Activated T-cell treated with anti-CD3 and anti-CD28 coated beads, Interleukin-2, amount 50 U/mL, for 24 hours (primary cell): ENCODE measurements around the gene CDH16.

ENCODE experiments used
- DNase-seq: peaks from one replicate; pipeline ENCODE4 v3.0.0-alpha.2; 2020
- H3K27ac Mint-ChIP-seq: 2 replicates; pipeline ENCODE4 v1.8.0; 2020; ENCODE audit warnings: mild to moderate bottlenecking, mixed read lengths
- H3K27me3 Mint-ChIP-seq: 2 replicates; pipeline ENCODE4 v1.8.0; 2020; ENCODE audit warnings: mixed read lengths
- H3K36me3 Mint-ChIP-seq: 2 replicates; pipeline ENCODE4 v1.8.0; 2020; ENCODE audit warnings: low read depth, mixed read lengths
- H3K4me1 Mint-ChIP-seq: 2 replicates; pipeline ENCODE4 v1.8.0; 2020; ENCODE audit warnings: low read depth, mixed read lengths
- H3K4me3 Mint-ChIP-seq: 2 replicates; pipeline ENCODE4 v1.8.0; 2020; ENCODE audit warnings: mild to moderate bottlenecking, moderate library complexity, mixed read lengths
- H3K9me3 Mint-ChIP-seq: 2 replicates; pipeline ENCODE4 v1.8.0; 2020; ENCODE audit warnings: mixed read lengths

The CDH16 gene

DNA sequence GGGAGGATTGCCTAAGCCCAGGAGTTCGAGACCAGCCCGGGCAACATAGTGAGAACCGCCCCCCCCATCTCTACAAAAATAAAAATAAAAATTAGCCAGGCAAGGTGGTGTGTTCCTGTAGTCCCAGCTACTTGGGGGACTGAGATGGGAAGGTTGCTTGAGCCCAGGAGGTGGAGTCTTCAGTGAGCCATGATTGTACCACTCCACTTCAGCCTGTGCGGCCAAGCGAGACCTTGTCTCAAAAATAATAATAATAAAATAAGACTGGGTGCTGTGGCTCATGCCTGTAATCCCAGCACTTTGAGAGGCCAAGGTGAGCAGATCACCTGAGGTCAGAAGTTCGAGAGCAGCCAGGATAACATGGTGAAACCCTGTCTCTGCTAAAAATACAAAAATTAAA, 26.9 kb downstream of the CDH16 start:
- Mint-ChIP-seq H3K27me3 (no peaks in the 10 kb centered on the region), H3K9me3 (no peaks in the 10 kb centered on the region), H3K4me3 (no peak overlapping the region), H3K27ac (no peak overlapping the region), H3K36me3 (peaks cover 66% of the 10 kb centered on the region), H3K4me1 (peaks cover 31% of the 10 kb centered on the region)
- no peak for DNase-seq

DNA sequence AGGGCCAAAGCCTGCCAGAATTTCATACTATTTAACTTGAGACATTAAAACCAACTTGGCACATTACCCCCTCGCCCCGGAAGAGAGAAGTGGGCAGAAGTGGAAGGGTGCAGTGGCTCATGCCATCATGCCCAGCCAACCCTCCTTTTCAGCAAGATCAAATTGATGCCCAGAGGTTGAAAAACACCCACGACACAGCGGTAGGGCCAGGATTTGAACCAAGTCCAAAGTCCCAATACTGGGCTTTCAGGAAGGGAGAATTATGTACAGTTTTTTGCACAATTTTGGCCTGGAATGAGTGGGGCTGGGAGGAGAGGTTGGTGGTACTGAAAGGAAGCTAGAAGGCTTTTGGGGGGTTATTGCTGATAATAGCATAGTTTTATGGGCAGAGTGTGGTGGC, 27.3 kb downstream of the CDH16 start:
- no peaks in the 10 kb centered on the region for H3K9me3 Mint-ChIP-seq
- peaks cover 70% of the 10 kb centered on the region for H3K36me3 Mint-ChIP-seq
- peak overlapping the region; percentile 40 for H3K27ac Mint-ChIP-seq
- DNase-seq: no peak
- H3K27me3 Mint-ChIP-seq: no peaks in the 10 kb centered on the region
- no peak overlapping the region for H3K4me3 Mint-ChIP-seq
- H3K4me1 Mint-ChIP-seq: peaks cover 35% of the 10 kb centered on the region

DNA sequence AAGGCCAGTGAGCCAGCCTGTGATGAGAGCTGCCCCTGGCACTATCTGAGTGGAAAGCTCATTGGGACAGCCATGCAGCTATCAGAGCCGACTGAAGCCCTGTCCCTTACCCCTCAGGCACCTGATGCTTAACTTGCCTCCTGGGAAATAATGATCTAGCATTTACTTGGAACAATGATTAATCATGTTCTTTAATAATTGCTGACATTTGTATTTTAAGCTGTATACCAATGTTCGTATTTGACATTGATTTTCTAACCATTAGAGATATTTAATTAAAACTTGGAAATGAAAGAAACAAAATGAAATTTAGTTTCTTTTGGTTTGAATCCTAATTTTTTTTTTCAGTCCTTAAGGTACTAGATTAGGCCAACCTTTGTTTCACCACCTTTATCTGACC, 27.9 kb downstream of the CDH16 start:
- no peaks in the 10 kb centered on the region for H3K9me3 Mint-ChIP-seq
- no peak overlapping the region for H3K4me3 Mint-ChIP-seq
- peaks cover 72% of the 10 kb centered on the region for H3K36me3 Mint-ChIP-seq
- H3K4me1 Mint-ChIP-seq: peaks cover 40% of the 10 kb centered on the region
- H3K27ac Mint-ChIP-seq: peak overlapping the region; percentile 40
- no peak for DNase-seq
- no peaks in the 10 kb centered on the region for H3K27me3 Mint-ChIP-seq

DNA sequence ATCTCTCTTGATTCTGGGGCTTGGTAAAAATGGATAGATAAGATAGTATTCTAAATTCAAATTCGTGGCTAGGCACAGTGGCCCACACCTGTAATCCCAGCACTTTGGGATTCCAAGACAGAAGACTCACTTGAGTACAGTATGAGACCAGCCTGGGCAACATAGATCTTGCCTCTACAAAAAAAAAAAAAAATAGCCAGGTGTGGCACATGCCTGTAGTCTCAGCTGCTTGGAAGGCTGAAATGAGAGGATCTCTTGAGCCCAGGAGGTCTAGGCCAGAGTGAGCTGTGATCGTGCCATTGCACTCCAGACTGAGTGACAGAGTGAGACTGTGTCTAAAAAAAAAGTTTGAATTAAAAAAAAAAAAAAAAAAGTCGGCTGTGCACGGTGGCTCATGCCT, 29.1 kb downstream of the CDH16 start:
- H3K4me1 Mint-ChIP-seq: peaks cover 52% of the 10 kb centered on the region
- H3K4me3 Mint-ChIP-seq: no peak overlapping the region
- H3K27me3 Mint-ChIP-seq: no peaks in the 10 kb centered on the region
- peak overlapping the region; percentile 50 for H3K27ac Mint-ChIP-seq
- no peak for DNase-seq
- peaks cover 78% of the 10 kb centered on the region for H3K36me3 Mint-ChIP-seq
- H3K9me3 Mint-ChIP-seq: no peaks in the 10 kb centered on the region

DNA sequence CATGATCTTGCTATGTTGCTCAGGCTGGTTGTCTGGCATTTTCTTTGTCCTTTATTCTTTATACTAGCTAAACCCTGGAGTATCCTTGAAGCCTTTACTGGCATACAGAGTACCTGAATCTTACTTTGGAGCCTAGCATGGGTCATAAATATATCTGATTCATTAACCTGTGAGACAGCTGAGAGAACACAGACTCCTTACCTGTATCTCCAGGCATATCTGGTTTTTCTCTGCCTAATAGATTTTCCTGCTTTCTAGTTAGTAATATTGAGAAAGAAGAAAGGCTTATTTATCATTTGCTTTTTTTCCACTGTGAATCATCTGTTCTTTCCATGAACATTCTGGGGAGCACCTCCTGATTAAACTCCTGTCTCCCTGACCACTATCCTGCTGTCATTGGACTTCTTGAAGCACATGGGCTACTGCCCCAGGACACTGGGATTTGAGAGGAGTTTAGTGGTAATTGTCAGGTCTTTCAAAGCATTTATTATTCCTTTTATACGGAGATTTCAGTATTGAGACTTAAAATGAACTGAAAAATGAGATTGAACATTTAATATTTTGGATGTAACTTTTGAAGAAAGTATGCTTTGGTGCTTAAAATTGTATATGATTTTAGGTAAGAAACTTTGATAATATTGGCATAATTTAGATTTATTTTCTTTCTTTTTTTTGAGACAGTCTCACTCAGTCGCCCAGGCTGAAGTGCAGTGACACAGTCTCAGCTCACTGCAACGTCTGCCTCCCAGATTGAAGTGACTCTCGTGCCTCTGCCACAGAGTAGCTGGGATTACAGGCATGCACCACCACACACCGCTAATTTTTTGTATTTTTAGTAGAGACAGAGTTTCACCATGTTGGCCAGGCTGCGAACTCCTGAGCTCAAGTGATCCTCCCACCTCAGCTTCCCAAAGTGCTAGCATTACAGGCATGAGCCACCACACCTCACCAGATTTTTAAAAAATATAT, 29.8 kb downstream of the CDH16 start:
- DNase-seq: no peak
- H3K27me3 Mint-ChIP-seq: no peaks in the 10 kb centered on the region
- peaks cover 78% of the 10 kb centered on the region for H3K36me3 Mint-ChIP-seq
- H3K9me3 Mint-ChIP-seq: no peaks in the 10 kb centered on the region
- H3K4me3 Mint-ChIP-seq: no peak overlapping the region
- H3K4me1 Mint-ChIP-seq: peaks cover 57% of the 10 kb centered on the region
- peak overlapping the region; percentile 75 for H3K27ac Mint-ChIP-seq

DNA sequence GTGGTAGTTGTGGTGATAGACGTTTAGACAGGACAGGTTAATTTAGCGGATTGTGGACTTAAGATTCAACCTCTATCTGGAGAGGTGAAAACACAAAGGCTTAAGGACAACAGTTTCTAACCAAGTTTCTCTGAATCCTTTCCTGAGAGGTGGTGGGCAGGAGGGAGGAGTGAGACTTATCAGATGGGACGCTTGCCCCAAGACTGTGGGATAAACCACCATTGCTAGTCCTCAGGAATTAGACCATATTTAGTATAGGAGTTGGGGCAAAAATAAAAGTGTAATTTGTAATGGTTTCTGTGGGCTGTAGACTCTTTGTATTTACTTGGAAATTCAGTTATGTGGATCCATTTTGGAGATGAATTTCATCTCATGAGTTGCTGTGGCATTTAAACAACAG, 31.8 kb downstream of the CDH16 start:
- DNase-seq: no peak
- no peak overlapping the region for H3K27ac Mint-ChIP-seq
- no peaks in the 10 kb centered on the region for H3K27me3 Mint-ChIP-seq
- H3K9me3 Mint-ChIP-seq: no peaks in the 10 kb centered on the region
- H3K4me1 Mint-ChIP-seq: peaks cover 59% of the 10 kb centered on the region
- peaks cover 82% of the 10 kb centered on the region for H3K36me3 Mint-ChIP-seq
- H3K4me3 Mint-ChIP-seq: no peak overlapping the region

DNA sequence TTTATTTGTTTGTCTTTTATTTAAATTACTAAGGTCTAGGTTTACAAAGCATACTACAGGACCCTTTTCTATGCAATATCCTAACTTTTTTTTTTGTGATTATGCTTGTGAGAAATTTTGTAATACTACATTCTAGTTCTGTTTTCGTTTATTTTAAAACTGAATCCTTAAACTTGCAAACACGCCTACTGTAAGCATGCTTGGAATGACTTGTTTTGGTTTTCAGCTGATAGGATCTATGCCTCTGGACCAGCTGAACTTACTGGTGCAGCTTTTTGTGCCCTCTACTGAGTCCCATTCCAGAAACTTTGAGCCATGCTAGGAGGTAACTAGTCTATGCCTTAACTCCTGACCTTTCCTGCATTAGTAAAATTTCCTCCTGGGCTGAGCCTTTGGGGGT, 32.4 kb downstream of the CDH16 start:
- Mint-ChIP-seq H3K27ac (no peak overlapping the region), H3K36me3 (peaks cover 81% of the 10 kb centered on the region), H3K9me3 (no peaks in the 10 kb centered on the region), H3K4me3 (no peak overlapping the region), H3K4me1 (peaks cover 65% of the 10 kb centered on the region), H3K27me3 (no peaks in the 10 kb centered on the region)
- DNase-seq: no peak

DNA sequence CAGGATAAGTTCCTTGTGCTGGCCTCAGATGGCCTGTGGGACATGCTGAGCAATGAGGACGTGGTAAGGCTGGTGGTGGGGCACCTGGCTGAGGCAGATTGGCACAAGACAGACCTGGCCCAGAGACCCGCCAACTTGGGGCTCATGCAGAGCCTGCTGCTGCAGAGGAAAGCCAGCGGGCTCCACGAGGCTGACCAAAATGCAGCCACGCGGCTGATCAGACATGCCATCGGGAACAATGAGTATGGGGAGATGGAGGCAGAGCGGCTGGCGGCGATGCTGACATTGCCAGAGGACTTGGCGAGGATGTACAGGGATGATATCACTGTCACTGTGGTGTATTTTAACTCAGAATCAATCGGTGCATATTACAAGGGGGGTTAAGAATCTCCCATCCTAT, 33.2 kb downstream of the CDH16 start:
- no peak for DNase-seq
- Mint-ChIP-seq H3K4me3 (no peak overlapping the region), H3K27ac (no peak overlapping the region), H3K36me3 (peaks cover 75% of the 10 kb centered on the region), H3K27me3 (no peaks in the 10 kb centered on the region), H3K4me1 (peaks cover 65% of the 10 kb centered on the region), H3K9me3 (no peaks in the 10 kb centered on the region)

DNA sequence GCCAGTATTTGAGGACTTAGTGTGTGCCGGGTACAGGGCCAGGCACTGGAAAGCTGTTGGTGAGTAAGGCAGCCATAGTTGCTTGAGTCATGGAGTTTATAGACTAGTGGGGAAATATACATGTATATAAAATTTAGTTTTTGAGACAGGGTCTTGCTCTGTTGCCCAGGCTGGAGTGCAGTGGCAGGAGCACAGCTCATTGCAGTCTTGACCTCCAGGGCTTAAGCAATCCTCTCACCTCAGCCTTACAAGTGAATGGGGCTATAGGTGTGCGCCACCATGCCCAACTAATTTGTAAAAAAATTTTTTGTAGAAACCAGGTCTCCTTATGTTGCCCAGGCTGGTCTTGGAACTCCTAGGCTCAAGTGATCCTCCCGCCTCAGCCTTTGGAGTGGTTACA, 36.0 kb downstream of the CDH16 start:
- no peak for DNase-seq
- Mint-ChIP-seq H3K27me3 (no peaks in the 10 kb centered on the region), H3K9me3 (no peaks in the 10 kb centered on the region), H3K4me1 (peaks cover 75% of the 10 kb centered on the region), H3K27ac (no peak overlapping the region), H3K4me3 (peak overlapping the region; percentile 99), H3K36me3 (peaks cover 59% of the 10 kb centered on the region)

DNA sequence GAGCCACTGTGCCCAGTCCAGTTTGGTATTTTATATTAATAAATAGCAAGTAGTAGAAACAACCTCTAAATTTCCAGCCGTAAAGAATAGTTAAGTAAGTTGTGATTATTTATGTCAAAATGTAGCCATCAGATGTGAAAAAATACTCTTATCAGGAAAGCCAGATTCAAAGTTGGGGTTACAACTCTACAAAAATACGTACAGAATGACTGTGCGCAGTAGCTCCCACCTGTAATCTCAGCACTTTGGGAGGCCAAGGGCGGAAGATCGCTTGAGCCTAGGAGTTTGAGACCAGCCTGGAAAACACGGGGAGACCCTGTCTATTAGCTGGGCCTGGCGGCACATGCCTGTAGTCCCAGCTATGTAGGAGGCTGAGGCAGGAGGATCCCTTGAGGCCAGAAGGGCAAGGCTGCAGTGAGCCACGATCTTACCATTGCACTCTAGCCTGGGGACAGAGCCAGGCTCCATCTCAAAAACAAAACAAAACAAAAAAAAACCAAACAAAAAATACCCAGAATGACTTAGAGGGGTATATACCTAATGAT, 36.6 kb downstream of the CDH16 start:
- no peaks in the 10 kb centered on the region for H3K9me3 Mint-ChIP-seq
- H3K27ac Mint-ChIP-seq: peak overlapping the region; percentile 6
- no peak for DNase-seq
- H3K4me1 Mint-ChIP-seq: peaks cover 71% of the 10 kb centered on the region
- peaks cover 53% of the 10 kb centered on the region for H3K36me3 Mint-ChIP-seq
- H3K4me3 Mint-ChIP-seq: peak overlapping the region; percentile 99
- no peaks in the 10 kb centered on the region for H3K27me3 Mint-ChIP-seq

DNA sequence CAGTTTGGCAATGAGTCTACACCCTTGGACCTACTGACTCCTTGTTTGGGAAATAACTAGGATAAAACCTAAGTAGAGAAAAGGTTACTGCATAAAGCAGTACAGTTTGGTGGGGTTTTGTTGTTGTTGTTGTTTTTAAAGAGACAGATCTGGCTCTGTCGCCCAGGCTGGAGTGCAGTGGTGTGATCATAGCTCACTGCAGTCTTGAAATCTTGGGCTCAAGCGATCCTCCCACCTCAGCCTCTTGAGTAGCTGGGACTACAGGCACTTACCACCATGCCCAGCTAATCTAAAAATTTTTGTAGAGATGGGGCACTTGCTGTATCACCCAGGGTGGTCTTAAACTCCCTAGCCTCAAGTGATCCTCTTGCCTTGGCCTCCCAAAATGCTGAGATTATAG, 37.1 kb downstream of the CDH16 start:
- no peak overlapping the region for H3K27ac Mint-ChIP-seq
- H3K4me1 Mint-ChIP-seq: peaks cover 68% of the 10 kb centered on the region
- H3K9me3 Mint-ChIP-seq: peaks cover 1% of the 10 kb centered on the region
- no peak for DNase-seq
- peak overlapping the region; percentile 99 for H3K4me3 Mint-ChIP-seq
- H3K27me3 Mint-ChIP-seq: no peaks in the 10 kb centered on the region
- H3K36me3 Mint-ChIP-seq: peaks cover 48% of the 10 kb centered on the region

DNA sequence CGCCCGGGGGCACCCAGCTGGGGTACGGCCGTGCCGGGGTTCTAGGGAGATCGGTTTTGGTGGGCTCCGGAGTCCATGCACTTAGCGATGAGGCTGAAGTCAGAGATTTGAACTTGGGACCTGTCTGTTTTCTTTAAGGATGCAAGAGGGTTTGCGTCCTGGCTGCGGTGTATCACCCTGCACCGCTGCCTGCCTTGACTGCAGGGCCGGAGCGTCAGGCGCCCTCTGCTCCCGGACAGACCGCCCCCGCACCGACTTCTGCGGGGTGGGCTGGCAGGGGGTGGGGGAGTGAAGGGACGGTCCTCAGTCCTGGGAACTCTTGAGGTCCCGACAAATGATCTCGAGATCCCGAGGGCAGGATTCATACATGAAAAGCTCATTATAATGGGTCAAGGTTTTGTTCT, 37.7 kb downstream of the CDH16 start:
- Mint-ChIP-seq H3K27me3 (no peaks in the 10 kb centered on the region), H3K9me3 (peaks cover 6% of the 10 kb centered on the region), H3K27ac (peak overlapping the region; percentile 98), H3K36me3 (peaks cover 47% of the 10 kb centered on the region), H3K4me3 (peak overlapping the region; percentile 99), H3K4me1 (peaks cover 69% of the 10 kb centered on the region)
- no peak for DNase-seq

DNA sequence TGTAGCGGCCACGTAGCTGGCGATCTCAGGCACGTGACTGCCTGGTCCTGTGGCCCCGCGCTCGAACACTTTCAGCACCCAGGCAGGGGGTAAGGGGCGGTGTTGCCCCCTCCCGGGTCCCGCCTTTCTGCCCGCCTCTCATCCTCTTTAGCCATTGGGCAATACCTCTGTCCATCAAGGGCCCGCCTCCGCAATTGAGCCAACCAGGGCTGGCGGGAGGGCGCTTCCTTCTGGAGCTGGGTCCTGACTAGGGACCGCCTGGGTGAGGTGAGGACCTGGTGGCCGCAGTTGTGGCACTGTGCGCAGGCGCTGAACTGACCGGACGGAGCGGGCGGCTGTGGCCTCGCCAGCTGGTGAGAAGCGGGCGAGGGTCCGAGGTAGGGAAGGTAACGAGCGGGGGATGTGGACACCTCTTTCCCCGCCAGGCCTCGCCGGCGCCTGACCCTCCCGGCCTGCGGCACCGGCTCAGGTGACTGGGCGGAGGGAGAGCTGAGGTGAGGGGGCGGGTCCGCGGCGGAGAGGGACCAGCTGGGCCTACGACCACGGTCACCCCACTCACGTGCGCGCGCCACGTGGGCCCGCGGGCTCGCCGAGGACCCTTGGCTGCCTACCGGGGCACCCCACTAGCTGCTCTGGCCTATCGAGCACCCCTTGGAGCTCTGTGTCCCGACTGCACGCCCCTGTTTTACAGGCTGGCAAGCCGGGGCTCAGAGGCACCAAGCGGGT, 38.2 kb downstream of the CDH16 start, which contains the start of gene PDP2:
Gene PDP2 (plus strand): TSS at position 228 of the 726 bp plus-strand sequence. CDS start 3,770 bp downstream, outside the sequence.
- Mint-ChIP-seq H3K27me3 (no peaks in the 10 kb centered on the region), H3K4me1 (peaks cover 67% of the 10 kb centered on the region)

DNA sequence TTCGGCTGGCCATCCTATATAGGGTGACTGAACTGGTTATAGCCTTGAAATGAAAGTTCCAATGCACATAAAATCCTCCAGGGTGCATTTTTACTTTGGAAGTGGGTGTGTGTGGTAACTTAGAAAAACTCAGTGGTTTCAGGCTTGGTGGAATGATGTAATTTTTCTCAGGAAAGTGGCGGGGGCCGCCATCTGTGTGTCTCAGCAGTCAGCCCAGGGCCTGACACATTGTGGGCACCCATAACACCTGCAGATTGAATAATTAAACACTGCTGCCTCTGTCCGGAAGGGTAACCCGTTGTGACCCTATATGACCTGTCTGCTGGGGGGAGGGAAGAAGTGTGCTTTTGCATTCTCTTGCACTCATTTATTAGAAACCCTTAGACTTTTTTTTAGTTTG, 40.6 kb downstream of the CDH16 start:
- H3K4me1 Mint-ChIP-seq: peaks cover 72% of the 10 kb centered on the region
- H3K27me3 Mint-ChIP-seq: no peaks in the 10 kb centered on the region
- peak overlapping the region; percentile 26 for H3K4me3 Mint-ChIP-seq
- H3K9me3 Mint-ChIP-seq: peaks cover 8% of the 10 kb centered on the region
- peak overlapping the region; percentile 68 for H3K27ac Mint-ChIP-seq
- peak; percentile 71 for DNase-seq
- peaks cover 23% of the 10 kb centered on the region for H3K36me3 Mint-ChIP-seq

More for the DNA sequence above, 38.2 kb downstream of the CDH16 start, which contains the start of gene PDP2:
- Mint-ChIP-seq H3K36me3 (peaks cover 42% of the 10 kb centered on the region), H3K4me3 (peak within 1 kb of the TSS; percentile 99), H3K9me3 (peaks cover 8% of the 10 kb centered on the region), H3K27ac (peak within 1 kb of the TSS; percentile 98)
- peak; percentile 94 for DNase-seq
